Endothelial cell of umbilical vein (primary cell): Measurements from ENCODE around the gene TEX22. TPM values are rescaled to one million over a fixed set of nuclear protein-coding genes. Genes with fewer than 3 reads are reported as not detected.

ENCODE experiments used
- BruUV-seq: library from RNA; stranded (reverse); fragments of 400-500 nt; replicated peaks from 2 replicates; lab custom pipeline; 2021; lab: Mats Ljungman, UMichigan
- CTCF ChIA-PET: fragments of 300-600, 350-600 bp; sonication (Branson Sonifier 250); formaldehyde crosslinking; loops from one replicate; lab custom pipeline; 2021; ENCODE audit warnings: antibody characterized with exemption, inconsistent platforms; lab: Charles Lee
- POLR2A ChIA-PET: fragments of 300-600, 350-600 bp; sonication (Branson Sonifier 250); formaldehyde crosslinking; loops from one replicate; lab custom pipeline; 2021; ENCODE audit warnings: antibody characterized with exemption, inconsistent platforms; lab: Charles Lee
- DNase-seq: peaks from one replicate; pipeline ENCODE4 v3.0.0-alpha.2; 2011; ENCODE audit warnings: low read depth, low spot score
- FAIRE-seq: peaks from 2 replicates; lab custom pipeline; 2011; peaks lifted over from hg19 to GRCh38; lab: Jason Lieb, UNC
- H2AFZ ChIP-seq: 2 replicates; pipeline ENCODE4 v1.6.0; 2012; ENCODE audit warnings: low read depth, low read length, control low read depth, inconsistent platforms
- H3K27ac ChIP-seq: 2 replicates; pipeline ENCODE4 v1.5.1; 2011; ENCODE audit warnings: low read depth, mild to moderate bottlenecking, control low read depth, low read length, moderate library complexity; ENCODE audit not compliant: insufficient read depth
- H3K27me3 ChIP-seq, 2 experiments: 2 replicates each; pipeline versions ENCODE4 v1.6.0 to v1.6.1; 2011; ENCODE audit warnings: low read length in 2 of 2, mixed read lengths in 1 of 2; ENCODE audit not compliant: control insufficient read depth in 2 of 2, insufficient read depth in 2 of 2
- H3K36me3 ChIP-seq, 2 experiments: 2 replicates in 1 of 2; 3 replicates in 1 of 2; pipeline ENCODE4 v1.5.1; 2011; ENCODE audit warnings: low read length in 2 of 2, mild to moderate bottlenecking in 1 of 2, moderate library complexity in 1 of 2; ENCODE audit not compliant: control insufficient read depth in 2 of 2, insufficient read depth in 2 of 2; ENCODE audit errors: extremely low read depth in 1 of 2
- H3K4me1 ChIP-seq: 3 replicates; pipeline ENCODE4 v1.5.1; 2011; ENCODE audit warnings: mild to moderate bottlenecking, low read length; ENCODE audit not compliant: control insufficient read depth, insufficient read depth; ENCODE audit errors: extremely low read depth
- H3K4me2 ChIP-seq: 2 replicates; pipeline ENCODE4 v1.6.1; 2011; ENCODE audit warnings: low read length, control low read depth, mixed read lengths; ENCODE audit not compliant: insufficient read depth
- H3K4me3 ChIP-seq, 3 experiments: fragments of 200-600 bp in 1 of 3; sonication (generic), shearing (Covaris generic) in 1 of 3; replicated peaks in 1 of 3; 2 replicates each; pipeline ENCODE4 v1.5.1; 2011 to 2016; ENCODE audit warnings: control low read depth in 3 of 3, low read length in 3 of 3, mild to moderate bottlenecking in 2 of 3, inconsistent platforms in 1 of 3, low read depth in 1 of 3, moderate library complexity in 1 of 3; ENCODE audit not compliant: insufficient read depth in 1 of 3
- H3K79me2 ChIP-seq: 2 replicates; pipeline ENCODE4 v1.6.0; 2012; ENCODE audit warnings: low read length, inconsistent platforms; ENCODE audit not compliant: control insufficient read depth, insufficient read depth
- H3K9ac ChIP-seq: replicated peaks from 2 replicates; pipeline ENCODE3; 2011; ENCODE audit warnings: low read length, control low read depth; ENCODE audit not compliant: insufficient read depth; ENCODE audit errors: extremely low read depth
- H3K9me1 ChIP-seq: replicated peaks from 3 replicates; pipeline ENCODE4 v1.6.0; 2011; ENCODE audit warnings: mild to moderate bottlenecking, low read length; ENCODE audit not compliant: control insufficient read depth, insufficient read depth; ENCODE audit errors: extremely low read depth
- H3K9me3 ChIP-seq: replicated peaks from 2 replicates; pipeline ENCODE4 v1.5.1; 2012; ENCODE audit warnings: low read length, inconsistent platforms; ENCODE audit not compliant: control insufficient read depth, insufficient read depth
- H4K20me1 ChIP-seq: replicated peaks from 2 replicates; pipeline ENCODE3; 2011; ENCODE audit warnings: mild to moderate bottlenecking, low read length; ENCODE audit not compliant: control insufficient read depth, insufficient read depth; ENCODE audit errors: extremely low read depth
- EZH2 ChIP-seq: IDR thresholded peaks from 2 replicates; pipeline ENCODE4 v1.6.1; 2012; ENCODE audit warnings: borderline replicate concordance, low read depth, mild to moderate bottlenecking, moderate library complexity, low read length, inconsistent platforms; ENCODE audit not compliant: severe bottlenecking
- JUN ChIP-seq: IDR thresholded peaks from 2 replicates; pipeline ENCODE4 v1.6.1; 2011; ENCODE audit warnings: borderline replicate concordance, low read depth; ENCODE audit not compliant: insufficient read length, insufficient read depth
- MYC ChIP-seq: IDR thresholded peaks from one replicate; pipeline ENCODE4 v1.6.1; 2011; ENCODE audit warnings: mild to moderate bottlenecking, low read depth, low read length
- POLR2AphosphoS5 ChIP-seq: IDR thresholded peaks from 2 replicates; pipeline ENCODE4 v1.6.1; 2012; ENCODE audit warnings: low read depth, mild to moderate bottlenecking, control low read depth, low read length, moderate library complexity; ENCODE audit not compliant: insufficient read depth
- dilution Hi-C: fragments of 300-500 bp; cut with MboI; formaldehyde crosslinking; loops from one replicate; pipeline ENCODE4 v1.15.0; 2019; ENCODE audit warnings: low sequenced_read_pairs; ENCODE audit not compliant: extremely low pct_ligation_motif_present
- intact Hi-C: fragments of 100-400 bp; cut with micrococcal nuclease; formaldehyde crosslinking; loops from one replicate; pipeline ENCODE4 v1.10.0; 2022
- polyA plus RNA-seq, 4 experiments: library from polyadenylated mRNA; depleted of rRNA in 3 of 4; stranded (reverse) in 3 of 4; unstranded in 1 of 4; fragments of >200 nt; gene quantifications; 2 replicates each; pipeline versions ENCODE4 v1.2.1 to v1.2.3, GENCODE V29; 2011 to 2012; ENCODE audit warnings: missing spikeins in 1 of 4
- total RNA-seq: library from RNA; stranded (reverse); gene quantifications from 2 replicates; pipeline ENCODE4 v1.2.3, GENCODE V29; 2021
- TF ChIP-seq, protein P1 (sequence below): IDR thresholded peaks from 2 replicates; pipeline ENCODE4 v1.6.1; 2011; ENCODE audit not compliant: insufficient read depth, insufficient read length
- TF ChIP-seq, protein P2 (sequence below), 2 donors: IDR thresholded peaks; 1 replicate in 1 of 2; 2 replicates in 1 of 2; pipeline ENCODE4 v1.5.1; 2011; ENCODE audit warnings: low read length in 2 of 2, mild to moderate bottlenecking in 2 of 2, moderate library complexity in 2 of 2, control low read depth in 1 of 2, inconsistent platforms in 1 of 2, low read depth in 1 of 2; ENCODE audit not compliant: insufficient read depth in 1 of 2; ENCODE audit errors: extremely low read depth in 1 of 2

The TEX22 gene
- total and polyA plus RNA-seq, 2 donors (not counting 3 experiments of a cell fraction or from before 2014, with no cell fraction given): 0.06 to 1.1 TPM

DNA sequence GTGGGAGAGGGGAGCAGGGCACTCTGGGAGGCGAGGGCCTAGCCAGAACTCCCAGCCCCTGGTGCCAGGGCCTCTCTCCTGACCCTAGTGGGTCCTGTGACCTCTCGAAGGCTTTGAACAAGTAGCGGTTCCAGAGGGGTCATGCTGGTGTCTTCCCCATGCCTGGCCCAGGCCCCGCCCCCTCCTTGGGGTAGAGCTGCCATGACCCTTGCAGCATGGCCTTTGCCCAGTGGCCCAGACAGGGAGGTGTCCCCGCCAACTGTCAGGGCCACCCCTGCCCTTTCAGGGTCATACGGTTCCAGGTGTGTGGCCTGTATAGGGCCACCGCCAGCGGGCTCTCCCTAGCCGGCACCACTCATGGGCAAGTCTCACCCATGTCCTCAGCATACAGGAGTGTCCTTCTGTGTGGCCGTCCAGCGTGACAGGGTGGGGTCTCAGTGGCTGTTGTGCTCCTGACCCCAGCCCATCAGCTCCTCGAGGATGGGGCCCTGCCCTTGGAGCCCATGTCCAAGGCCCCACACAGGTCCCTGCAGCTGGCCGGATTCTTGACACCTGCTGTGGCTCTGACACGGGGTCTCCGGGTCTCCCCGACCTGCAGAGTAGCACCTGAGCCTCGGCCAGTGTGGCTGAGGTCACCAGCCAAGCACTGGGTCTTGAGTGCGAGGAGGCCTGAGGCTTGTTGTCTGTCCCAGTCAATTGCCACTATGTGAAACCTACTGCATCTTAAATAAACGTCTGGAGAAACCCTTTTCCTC, 49.2 kb upstream of the TEX22 start:
- CTCF ChIA-PET: no interaction called here
- H3K9me3 ChIP-seq: no peaks in the 10 kb centered on the region
- H3K36me3 ChIP-seq: peaks cover 0 to 2% of the 10 kb centered on the region in 2 experiments
- no peaks in the 10 kb centered on the region for H3K9me1 ChIP-seq
- H3K4me3 ChIP-seq: no peak overlapping the region
- H2AFZ ChIP-seq: no peak overlapping the region
- TF ChIP-seq, protein P1, sequence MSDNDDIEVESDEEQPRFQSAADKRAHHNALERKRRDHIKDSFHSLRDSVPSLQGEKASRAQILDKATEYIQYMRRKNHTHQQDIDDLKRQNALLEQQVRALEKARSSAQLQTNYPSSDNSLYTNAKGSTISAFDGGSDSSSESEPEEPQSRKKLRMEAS: no peak
- no peak for TF ChIP-seq JUN
- TF ChIP-seq, protein P2, sequence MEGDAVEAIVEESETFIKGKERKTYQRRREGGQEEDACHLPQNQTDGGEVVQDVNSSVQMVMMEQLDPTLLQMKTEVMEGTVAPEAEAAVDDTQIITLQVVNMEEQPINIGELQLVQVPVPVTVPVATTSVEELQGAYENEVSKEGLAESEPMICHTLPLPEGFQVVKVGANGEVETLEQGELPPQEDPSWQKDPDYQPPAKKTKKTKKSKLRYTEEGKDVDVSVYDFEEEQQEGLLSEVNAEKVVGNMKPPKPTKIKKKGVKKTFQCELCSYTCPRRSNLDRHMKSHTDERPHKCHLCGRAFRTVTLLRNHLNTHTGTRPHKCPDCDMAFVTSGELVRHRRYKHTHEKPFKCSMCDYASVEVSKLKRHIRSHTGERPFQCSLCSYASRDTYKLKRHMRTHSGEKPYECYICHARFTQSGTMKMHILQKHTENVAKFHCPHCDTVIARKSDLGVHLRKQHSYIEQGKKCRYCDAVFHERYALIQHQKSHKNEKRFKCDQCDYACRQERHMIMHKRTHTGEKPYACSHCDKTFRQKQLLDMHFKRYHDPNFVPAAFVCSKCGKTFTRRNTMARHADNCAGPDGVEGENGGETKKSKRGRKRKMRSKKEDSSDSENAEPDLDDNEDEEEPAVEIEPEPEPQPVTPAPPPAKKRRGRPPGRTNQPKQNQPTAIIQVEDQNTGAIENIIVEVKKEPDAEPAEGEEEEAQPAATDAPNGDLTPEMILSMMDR (IDR thresholded peaks at IDR 0.05; ENCODE audit: extremely low read depth in 1 of 2, insufficient read depth in 1 of 2, low read depth in 1 of 2, low read length in 2 of 2): no peak
- no peak for TF ChIP-seq EZH2
- TF ChIP-seq POLR2AphosphoS5: no peak
- no peak for TF ChIP-seq MYC
- peaks cover 2% of the 10 kb centered on the region for H3K4me1 ChIP-seq
- no peak overlapping the region for H3K27ac ChIP-seq
- no TSS peak for BruUV-seq
- no peaks in the 10 kb centered on the region for H4K20me1 ChIP-seq
- dilution Hi-C loops: no loop called here
- FAIRE-seq (no peak), DNase-seq (no peak)
- intact Hi-C loops: no loop called here
- peaks cover 3% of the 10 kb centered on the region for H3K79me2 ChIP-seq
- no peak overlapping the region for H3K9ac ChIP-seq
- no peaks in the 10 kb centered on the region for H3K27me3 ChIP-seq
- POLR2A ChIA-PET: no interaction called here
- no peak overlapping the region for H3K4me2 ChIP-seq
